ENCODE data around the gene SLC6A6. TPM values are rescaled to one million over a fixed set of nuclear protein-coding genes. Genes with fewer than 3 reads are reported as not detected.

The SLC6A6 gene
- total and polyA plus RNA-seq, 7 donors: 10.3 to 104 (median 36.2) TPM

DNA sequence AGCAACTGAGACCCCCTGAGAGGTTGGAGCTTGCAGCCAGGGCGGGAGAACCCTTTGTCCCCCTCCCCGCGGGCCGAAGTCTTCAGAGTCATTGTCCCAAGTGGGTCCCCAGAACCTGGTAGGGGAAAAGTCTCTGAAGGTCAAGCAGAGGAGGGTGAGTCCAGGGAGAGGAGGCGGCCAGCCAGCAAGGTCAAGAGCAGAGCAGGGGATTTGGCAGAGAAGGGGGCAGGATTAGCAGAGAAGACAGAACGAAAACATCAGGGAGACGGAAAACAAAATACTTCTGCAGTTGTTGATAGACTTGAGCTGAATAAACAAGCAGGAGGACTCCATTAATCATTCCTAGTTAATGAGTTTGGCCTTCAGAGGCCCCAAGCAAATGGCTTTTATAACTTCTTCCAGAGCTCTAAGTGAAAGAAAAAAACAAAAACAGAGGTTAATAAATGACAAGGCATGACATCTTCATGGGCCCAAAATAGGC, 71.0 kb downstream of the SLC6A6 start:
- DNase-seq (no peak), ATAC-seq (no peak)
- 77 to 80% (median 78%) methylated on average over 7 of the region's 7 CpGs for WGBS, 3 donors
- Histone ChIP-seq H3K36me3 (ENCODE audit: insufficient read depth in 1 of 2, low read depth in 1 of 2) (peaks cover 8 to 95% of the 10 kb centered on the region in 2 donors), H3K4me3 (no peak overlapping the region), H3K9me3 (no peaks in the 10 kb centered on the region), H3K4me1 (peaks cover 24% of the 10 kb centered on the region), H3K27ac (peak overlapping the region; percentile 32), H3K27me3 (ENCODE audit: insufficient read depth in 3 of 3, low read length in 2 of 3) (no peaks in the 10 kb centered on the region)
- TF ChIP-seq, protein P1, sequence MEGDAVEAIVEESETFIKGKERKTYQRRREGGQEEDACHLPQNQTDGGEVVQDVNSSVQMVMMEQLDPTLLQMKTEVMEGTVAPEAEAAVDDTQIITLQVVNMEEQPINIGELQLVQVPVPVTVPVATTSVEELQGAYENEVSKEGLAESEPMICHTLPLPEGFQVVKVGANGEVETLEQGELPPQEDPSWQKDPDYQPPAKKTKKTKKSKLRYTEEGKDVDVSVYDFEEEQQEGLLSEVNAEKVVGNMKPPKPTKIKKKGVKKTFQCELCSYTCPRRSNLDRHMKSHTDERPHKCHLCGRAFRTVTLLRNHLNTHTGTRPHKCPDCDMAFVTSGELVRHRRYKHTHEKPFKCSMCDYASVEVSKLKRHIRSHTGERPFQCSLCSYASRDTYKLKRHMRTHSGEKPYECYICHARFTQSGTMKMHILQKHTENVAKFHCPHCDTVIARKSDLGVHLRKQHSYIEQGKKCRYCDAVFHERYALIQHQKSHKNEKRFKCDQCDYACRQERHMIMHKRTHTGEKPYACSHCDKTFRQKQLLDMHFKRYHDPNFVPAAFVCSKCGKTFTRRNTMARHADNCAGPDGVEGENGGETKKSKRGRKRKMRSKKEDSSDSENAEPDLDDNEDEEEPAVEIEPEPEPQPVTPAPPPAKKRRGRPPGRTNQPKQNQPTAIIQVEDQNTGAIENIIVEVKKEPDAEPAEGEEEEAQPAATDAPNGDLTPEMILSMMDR (IDR thresholded peaks at IDR 0.05): no peak
- intact Hi-C loops (cut with DNase I): loop anchor here in 1 of 2 donors (5.0 kb wide), 1 partner anchor 576 kb away; no protein-coding TSS in a partner anchor

DNA sequence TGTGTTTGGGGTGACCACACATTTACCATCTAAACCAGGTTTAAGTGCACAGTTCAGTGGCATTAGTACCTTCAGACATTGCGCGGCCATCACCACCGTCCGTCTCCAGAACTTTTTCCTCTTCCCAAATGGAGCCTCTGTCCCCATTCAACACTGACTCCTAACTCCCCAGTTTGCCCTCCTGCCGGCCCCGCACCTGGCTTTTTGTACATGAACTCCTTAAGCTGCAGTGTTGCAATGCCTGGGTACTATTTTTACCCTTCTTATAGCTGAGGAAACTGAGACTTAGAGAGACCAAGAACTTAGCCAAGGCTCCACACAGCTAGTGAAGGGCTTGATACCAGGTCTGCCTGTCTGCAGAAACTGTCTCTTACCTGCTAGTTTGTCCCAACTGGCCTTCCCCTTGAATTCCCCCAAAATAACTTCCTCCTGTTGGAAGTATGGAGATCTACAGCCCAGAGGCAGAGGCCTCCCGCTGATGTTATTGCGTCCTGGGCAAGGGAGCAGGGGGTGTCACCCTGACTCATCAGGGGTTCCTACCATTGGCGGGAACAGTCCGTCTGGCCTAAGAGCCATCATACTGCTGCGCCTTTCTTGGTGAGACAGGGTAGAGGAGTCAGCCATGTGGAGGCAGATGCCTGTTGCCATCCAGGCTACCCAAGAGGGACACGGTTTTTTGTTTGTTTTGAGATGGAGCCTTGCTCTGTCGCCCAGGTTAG, 72.1 kb downstream of the SLC6A6 start:
- no peaks in the 10 kb centered on the region for H3K9me3 ChIP-seq
- no peaks in the 10 kb centered on the region for H3K27me3 ChIP-seq (ENCODE audit: insufficient read depth in 3 of 3, low read length in 2 of 3)
- peaks cover 8 to 95% of the 10 kb centered on the region in 2 donors for H3K36me3 ChIP-seq (ENCODE audit: insufficient read depth in 1 of 2, low read depth in 1 of 2)
- peak in 3 of 4 donors; percentile 69 to 81 (median 70) for ATAC-seq
- intact Hi-C loops (cut with DNase I): loop anchor here in 1 of 2 donors (5.0 kb wide), 1 partner anchor 577 kb away; no protein-coding TSS in a partner anchor
- H3K27ac ChIP-seq: peak overlapping the region; percentile 32
- DNase-seq: no peak
- peaks cover 24% of the 10 kb centered on the region for H3K4me1 ChIP-seq
- H3K4me3 ChIP-seq: no peak overlapping the region
- TF ChIP-seq, protein P1 (IDR thresholded peaks at IDR 0.05): no peak
- 81 to 93% (median 87%) methylated on average over 13 of the region's 13 CpGs for WGBS, 3 donors

DNA sequence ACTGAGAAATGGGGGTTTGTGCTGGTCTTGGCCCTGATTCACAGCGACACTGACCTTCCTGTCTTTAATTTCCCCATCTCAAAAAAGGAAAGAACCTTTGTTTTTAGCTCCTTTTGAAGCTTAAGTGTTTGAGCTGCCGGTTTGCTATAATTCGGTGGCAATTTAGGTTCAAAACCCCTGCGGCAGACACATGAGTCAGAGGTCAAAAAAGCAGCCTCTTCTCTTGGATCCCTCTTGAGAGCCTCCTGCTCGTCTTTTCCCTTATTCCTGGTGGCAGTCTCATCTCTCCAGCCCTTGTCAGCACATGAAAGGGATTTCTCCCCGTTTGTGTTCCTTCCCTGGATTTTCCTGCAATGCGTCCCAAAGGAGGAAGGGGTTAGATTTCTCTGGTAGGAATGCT, 73.2 kb downstream of the SLC6A6 start:
- Histone ChIP-seq H3K27ac (no peak overlapping the region), H3K36me3 (ENCODE audit: insufficient read depth in 1 of 2, low read depth in 1 of 2) (peaks cover 8 to 95% of the 10 kb centered on the region in 2 donors), H3K4me1 (peaks cover 24% of the 10 kb centered on the region), H3K9me3 (no peaks in the 10 kb centered on the region), H3K27me3 (ENCODE audit: insufficient read depth in 3 of 3, low read length in 2 of 3) (no peaks in the 10 kb centered on the region), H3K4me3 (no peak overlapping the region)
- 73 to 89% (median 85%) methylated on average over 7 of the region's 7 CpGs for WGBS, 3 donors
- DNase-seq (no peak), ATAC-seq (no peak)
- TF ChIP-seq, protein P1 (IDR thresholded peaks at IDR 0.05): no peak
- intact Hi-C loops (cut with DNase I): no loop called here

DNA sequence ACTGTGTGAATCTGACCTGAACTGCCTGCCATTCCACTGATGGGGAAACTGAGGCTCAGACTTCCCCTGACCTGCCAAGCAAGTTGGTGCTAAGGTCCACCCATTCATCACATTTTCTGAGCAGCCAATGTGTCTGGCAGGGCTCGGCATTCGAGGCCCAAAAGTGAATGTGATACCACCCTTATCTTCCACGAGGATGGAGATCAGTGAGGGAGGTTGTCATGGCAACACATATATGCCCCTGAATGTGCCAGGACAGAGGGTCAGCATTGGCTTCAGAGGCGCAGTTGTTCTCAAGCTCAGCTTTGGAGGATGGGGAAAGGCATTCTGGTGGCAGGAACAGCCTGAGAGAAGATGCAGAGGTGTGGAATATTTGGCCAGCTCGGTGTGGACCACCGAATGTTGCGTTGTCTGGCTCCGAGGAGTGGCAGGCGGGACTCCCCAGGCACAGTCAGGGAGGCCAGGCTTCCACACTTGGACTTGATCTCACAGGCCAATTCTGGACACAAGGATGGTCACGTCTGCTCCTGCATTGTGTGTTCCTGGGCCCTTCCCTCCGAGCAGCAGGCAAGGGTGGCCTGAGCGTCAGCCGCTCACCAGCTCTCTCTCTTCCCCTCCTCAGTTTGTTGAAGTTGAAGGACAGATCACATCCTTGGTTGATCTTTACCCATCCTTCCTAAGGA, 74.3 kb downstream of the SLC6A6 start:
- intact Hi-C loops (cut with DNase I): no loop called here
- Histone ChIP-seq H3K4me1 (peaks cover 24% of the 10 kb centered on the region), H3K36me3 (ENCODE audit: insufficient read depth in 1 of 2, low read depth in 1 of 2) (peaks cover 8 to 97% of the 10 kb centered on the region in 2 donors), H3K9me3 (no peaks in the 10 kb centered on the region), H3K27me3 (ENCODE audit: insufficient read depth in 3 of 3, low read length in 2 of 3) (no peaks in the 10 kb centered on the region), H3K27ac (no peak overlapping the region), H3K4me3 (no peak overlapping the region)
- WGBS, 3 donors: 92 to 93% (median 92%) methylated on average over 13 of the region's 13 CpGs
- DNase-seq: peak in 1 of 2 donors; percentile 40
- ATAC-seq: no peak
- TF ChIP-seq, protein P1 (IDR thresholded peaks at IDR 0.05): no peak
